Trophoblast cell (in vitro differentiated cells and primary cell): ENCODE measurements around the gene SMIM44.

Experiments used
- DNase-seq, 2 donors: peaks; one replicate each; pipeline ENCODE4 v3.0.0-alpha.2; 2016
- H2AFZ ChIP-seq: 2 replicates; pipeline ENCODE4 v1.6.1; 2013; ENCODE audit warnings: low read length, moderate library complexity, mild to moderate bottlenecking; ENCODE audit not compliant: insufficient read depth, poor library complexity
- H2AK5ac ChIP-seq: 2 replicates; pipeline ENCODE4 v1.6.1; 2013; ENCODE audit warnings: mild to moderate bottlenecking, low read length
- H2BK120ac ChIP-seq: 2 replicates; pipeline ENCODE4 v1.6.1; 2013; ENCODE audit warnings: low read length, mild to moderate bottlenecking, moderate library complexity; ENCODE audit not compliant: insufficient read depth, poor library complexity
- H2BK12ac ChIP-seq: 2 replicates; pipeline ENCODE4 v1.6.1; 2013; ENCODE audit warnings: mild to moderate bottlenecking, low read length, moderate library complexity
- H2BK5ac ChIP-seq: 2 replicates; pipeline ENCODE4 v1.6.1; 2013; ENCODE audit warnings: low read length, low read depth, moderate library complexity, mild to moderate bottlenecking; ENCODE audit not compliant: poor library complexity
- H3K14ac ChIP-seq: 2 replicates; pipeline ENCODE4 v1.6.1; 2013; ENCODE audit warnings: mild to moderate bottlenecking, low read length
- H3K18ac ChIP-seq: 2 replicates; pipeline ENCODE4 v1.6.1; 2013; ENCODE audit warnings: mild to moderate bottlenecking, low read length
- H3K23ac ChIP-seq: 2 replicates; pipeline ENCODE4 v1.6.1; 2013; ENCODE audit warnings: low read length
- H3K27ac ChIP-seq: 2 replicates; pipeline ENCODE4 v1.5.1; 2013; ENCODE audit warnings: low read depth, mild to moderate bottlenecking, inconsistent platforms, low read length, moderate library complexity
- H3K27me3 ChIP-seq: 2 replicates; pipeline ENCODE4 v1.6.1; 2013; ENCODE audit warnings: inconsistent platforms, mild to moderate bottlenecking, low read length, moderate library complexity; ENCODE audit not compliant: insufficient read depth
- H3K36me3 ChIP-seq, 2 experiments: 1 replicate in 1 of 2; 2 replicates in 1 of 2; pipeline ENCODE4 v1.6.1; 2013; ENCODE audit warnings: low read length in 2 of 2, mild to moderate bottlenecking in 2 of 2, moderate library complexity in 1 of 2; ENCODE audit not compliant: insufficient read depth in 2 of 2, control insufficient read depth in 1 of 2
- H3K4ac ChIP-seq: 2 replicates; pipeline ENCODE4 v1.6.1; 2013; ENCODE audit warnings: low read depth, mild to moderate bottlenecking, low read length, moderate library complexity
- H3K4me1 ChIP-seq, 2 experiments: 1 replicate in 1 of 2; 2 replicates in 1 of 2; pipeline ENCODE4 v1.6.1; 2013; ENCODE audit warnings: low read length in 2 of 2, mild to moderate bottlenecking in 2 of 2, moderate library complexity in 1 of 2; ENCODE audit not compliant: insufficient read depth in 2 of 2, control insufficient read depth in 1 of 2
- H3K4me2 ChIP-seq: 2 replicates; pipeline ENCODE4 v1.6.1; 2013; ENCODE audit warnings: inconsistent platforms, mild to moderate bottlenecking, low read length, moderate library complexity
- H3K4me3 ChIP-seq: 2 replicates; pipeline ENCODE4 v1.5.1; 2013; ENCODE audit warnings: mild to moderate bottlenecking, low read depth, low read length, inconsistent platforms
- H3K79me1 ChIP-seq: one replicate; pipeline ENCODE4 v1.6.1; 2013; ENCODE audit warnings: low read length
- H3K79me2 ChIP-seq: 2 replicates; pipeline ENCODE4 v1.6.1; 2013; ENCODE audit warnings: low read length, mild to moderate bottlenecking; ENCODE audit not compliant: control insufficient read depth, insufficient read depth, poor library complexity
- H3K9ac ChIP-seq: 2 replicates; pipeline ENCODE4 v1.6.1; 2013; ENCODE audit warnings: mild to moderate bottlenecking, low read length
- H3K9me3 ChIP-seq: 2 replicates; pipeline ENCODE4 v1.6.1; 2013; ENCODE audit warnings: low read depth, mild to moderate bottlenecking, control low read depth, inconsistent platforms, low read length; ENCODE audit not compliant: insufficient read depth
- H4K12ac ChIP-seq: 2 replicates; pipeline ENCODE4 v1.6.1; 2013; ENCODE audit warnings: low read depth, mild to moderate bottlenecking, low read length, moderate library complexity
- H4K8ac ChIP-seq: 2 replicates; pipeline ENCODE4 v1.6.1; 2013; ENCODE audit warnings: low read depth, mild to moderate bottlenecking, low read length, moderate library complexity
- H4K91ac ChIP-seq: one replicate; pipeline ENCODE4 v1.6.1; 2013; ENCODE audit warnings: low read depth, mild to moderate bottlenecking, low read length, moderate library complexity
- WGBS: extraction: QIAGEN DNeasy Blood & Tissue Kit; methylation state at CpG from one replicate; pipeline ENCODE4 v1.1.7; 2013; ENCODE audit warnings: missing lambda C conversion rate; ENCODE audit not compliant: insufficient read length, insufficient coverage; ENCODE audit errors: extremely low coverage; 5-methylcytosine and 5-hydroxymethylcytosine counted together

Gene SMIM44

DNA sequence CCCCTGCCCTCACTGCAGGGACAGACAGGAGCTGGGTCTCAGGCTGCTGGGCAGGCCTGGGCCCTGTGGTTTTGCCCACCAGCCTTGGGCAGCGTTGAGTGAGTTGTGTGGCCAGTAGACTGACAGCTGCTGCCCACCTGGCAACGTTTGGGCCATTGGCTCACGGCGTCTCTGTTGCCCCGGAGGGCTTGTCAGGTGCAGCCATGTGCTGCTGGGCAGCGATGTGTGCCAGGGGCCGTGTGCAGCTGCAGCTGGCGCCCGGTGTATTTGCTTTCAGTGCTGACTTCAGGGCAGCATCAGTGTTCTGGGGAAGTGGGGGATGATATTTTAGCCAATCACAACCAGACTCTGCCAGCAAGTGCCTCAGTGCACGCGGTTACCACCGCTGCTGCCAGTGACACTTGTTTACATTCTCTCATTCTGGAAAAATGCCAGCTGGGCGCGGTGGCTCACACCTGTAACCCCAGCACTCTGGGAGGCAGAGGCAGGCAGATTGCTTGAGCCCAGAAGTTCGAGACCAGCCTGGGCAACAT is 33.5 kb upstream of the SMIM44 start:
- peak overlapping the region; percentile 37 for H3K4ac ChIP-seq
- H2BK120ac ChIP-seq = no peak overlapping the region
- H2BK12ac ChIP-seq = no peak overlapping the region
- no peak for DNase-seq
- H2AFZ ChIP-seq = peak overlapping the region; percentile 17
- peaks cover 20 to 32% of the 10 kb centered on the region in 2 experiments for H3K4me1 ChIP-seq
- H3K27me3 ChIP-seq = no peaks in the 10 kb centered on the region
- no peak overlapping the region for H4K12ac ChIP-seq
- no peak overlapping the region for H3K4me3 ChIP-seq
- no peak overlapping the region for H2AK5ac ChIP-seq
- peaks cover 4% of the 10 kb centered on the region for H3K79me1 ChIP-seq
- H3K14ac ChIP-seq = no peak overlapping the region
- no peak overlapping the region for H3K23ac ChIP-seq
- no CpG with 5 or more reads among the region's 15 CpGs for WGBS
- no peak overlapping the region for H3K18ac ChIP-seq
- H3K9me3 ChIP-seq = peaks cover 3% of the 10 kb centered on the region
- H4K8ac ChIP-seq = no peak overlapping the region
- no peak overlapping the region for H3K27ac ChIP-seq
- peaks cover 51 to 55% of the 10 kb centered on the region in 2 experiments for H3K36me3 ChIP-seq
- H3K4me2 ChIP-seq = no peak overlapping the region
- no peak overlapping the region for H4K91ac ChIP-seq
- H3K9ac ChIP-seq = no peak overlapping the region
- H2BK5ac ChIP-seq = no peak overlapping the region
- H3K79me2 ChIP-seq = peaks cover 26% of the 10 kb centered on the region

DNA sequence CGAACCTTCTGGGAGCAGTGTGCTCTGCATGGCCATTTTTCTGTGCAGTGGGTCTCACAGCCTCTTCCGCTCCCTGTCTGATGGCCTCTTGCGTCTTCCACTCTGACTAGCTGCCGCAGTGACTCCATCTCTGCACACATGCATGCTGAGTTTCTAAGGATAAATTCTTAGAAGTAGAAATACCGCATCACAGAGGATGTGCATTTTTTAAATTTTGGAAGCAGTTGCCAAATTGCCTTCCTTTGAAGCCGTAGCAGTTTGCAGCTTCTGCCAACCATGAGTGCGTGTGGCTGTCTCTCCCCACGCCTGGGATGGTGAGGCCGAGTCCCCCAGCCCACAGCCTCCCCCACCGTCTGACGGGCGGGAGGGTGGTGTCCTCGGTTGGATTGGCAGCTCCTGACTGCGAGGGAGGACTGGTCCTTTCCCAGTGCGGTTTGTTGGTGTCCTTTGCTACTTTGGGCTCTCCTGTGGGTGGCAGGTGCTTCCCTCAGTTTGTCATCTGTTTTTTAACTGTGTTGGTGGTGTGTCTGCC is 32.7 kb upstream of the SMIM44 start:
- no peak overlapping the region for H4K12ac ChIP-seq
- H3K4ac ChIP-seq = peak overlapping the region; percentile 47
- no peak overlapping the region for H4K8ac ChIP-seq
- peaks cover 16 to 29% of the 10 kb centered on the region in 2 experiments for H3K4me1 ChIP-seq
- no peak overlapping the region for H2BK120ac ChIP-seq
- no peak overlapping the region for H3K14ac ChIP-seq
- no peak overlapping the region for H2AFZ ChIP-seq
- H3K4me3 ChIP-seq = no peak overlapping the region
- no peak overlapping the region for H3K9ac ChIP-seq
- H3K36me3 ChIP-seq = peaks cover 59 to 63% of the 10 kb centered on the region in 2 experiments
- peaks cover 3% of the 10 kb centered on the region for H3K9me3 ChIP-seq
- H3K79me1 ChIP-seq = peaks cover 3% of the 10 kb centered on the region
- DNase-seq = no peak
- H4K91ac ChIP-seq = no peak overlapping the region
- H2BK5ac ChIP-seq = no peak overlapping the region
- no peak overlapping the region for H2BK12ac ChIP-seq
- no peak overlapping the region for H3K4me2 ChIP-seq
- H3K27me3 ChIP-seq = no peaks in the 10 kb centered on the region
- WGBS = no CpG with 5 or more reads among the region's 15 CpGs
- H3K23ac ChIP-seq = no peak overlapping the region
- H3K18ac ChIP-seq = no peak overlapping the region
- H3K79me2 ChIP-seq = peaks cover 32% of the 10 kb centered on the region
- H3K27ac ChIP-seq = no peak overlapping the region
- H2AK5ac ChIP-seq = no peak overlapping the region

DNA sequence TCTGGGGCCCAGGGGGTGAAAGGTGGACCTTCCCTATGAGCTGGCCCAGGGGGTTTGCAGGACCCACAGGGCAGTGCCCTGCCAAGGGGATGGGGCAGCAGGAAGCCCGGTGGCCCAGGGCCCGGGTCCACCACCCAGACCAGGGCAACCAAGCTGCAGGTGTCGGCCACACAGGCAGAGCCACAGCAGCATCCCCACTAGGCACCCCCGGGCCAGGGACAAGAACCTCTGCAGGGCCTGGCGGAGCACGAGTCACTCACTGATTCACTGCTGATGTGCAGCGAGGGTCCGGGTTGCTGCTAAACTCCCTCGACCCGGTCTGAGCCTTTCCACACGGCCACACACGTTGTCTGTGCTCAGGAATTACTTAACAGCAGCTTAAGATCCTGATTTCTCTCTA is 31.7 kb upstream of the SMIM44 start:
- Histone ChIP-seq H3K4me1 (peaks cover 11 to 27% of the 10 kb centered on the region in 2 experiments), H3K9ac (no peak overlapping the region), H3K79me2 (peaks cover 39% of the 10 kb centered on the region), H2BK12ac (no peak overlapping the region), H4K12ac (no peak overlapping the region), H3K27ac (no peak overlapping the region), H2BK120ac (no peak overlapping the region), H3K36me3 (peaks cover 68 to 70% of the 10 kb centered on the region in 2 experiments), H3K4ac (peak overlapping the region; percentile 53), H2AFZ (no peak overlapping the region), H3K4me2 (no peak overlapping the region), H2AK5ac (no peak overlapping the region), H3K79me1 (no peaks in the 10 kb centered on the region), H3K23ac (no peak overlapping the region), H4K8ac (no peak overlapping the region), H3K14ac (no peak overlapping the region), H3K18ac (no peak overlapping the region), H2BK5ac (no peak overlapping the region), H3K27me3 (no peaks in the 10 kb centered on the region), H3K9me3 (peaks cover 3% of the 10 kb centered on the region), H4K91ac (no peak overlapping the region), H3K4me3 (no peak overlapping the region)
- DNase-seq = no peak
- WGBS = no CpG with 5 or more reads among the region's 12 CpGs

DNA sequence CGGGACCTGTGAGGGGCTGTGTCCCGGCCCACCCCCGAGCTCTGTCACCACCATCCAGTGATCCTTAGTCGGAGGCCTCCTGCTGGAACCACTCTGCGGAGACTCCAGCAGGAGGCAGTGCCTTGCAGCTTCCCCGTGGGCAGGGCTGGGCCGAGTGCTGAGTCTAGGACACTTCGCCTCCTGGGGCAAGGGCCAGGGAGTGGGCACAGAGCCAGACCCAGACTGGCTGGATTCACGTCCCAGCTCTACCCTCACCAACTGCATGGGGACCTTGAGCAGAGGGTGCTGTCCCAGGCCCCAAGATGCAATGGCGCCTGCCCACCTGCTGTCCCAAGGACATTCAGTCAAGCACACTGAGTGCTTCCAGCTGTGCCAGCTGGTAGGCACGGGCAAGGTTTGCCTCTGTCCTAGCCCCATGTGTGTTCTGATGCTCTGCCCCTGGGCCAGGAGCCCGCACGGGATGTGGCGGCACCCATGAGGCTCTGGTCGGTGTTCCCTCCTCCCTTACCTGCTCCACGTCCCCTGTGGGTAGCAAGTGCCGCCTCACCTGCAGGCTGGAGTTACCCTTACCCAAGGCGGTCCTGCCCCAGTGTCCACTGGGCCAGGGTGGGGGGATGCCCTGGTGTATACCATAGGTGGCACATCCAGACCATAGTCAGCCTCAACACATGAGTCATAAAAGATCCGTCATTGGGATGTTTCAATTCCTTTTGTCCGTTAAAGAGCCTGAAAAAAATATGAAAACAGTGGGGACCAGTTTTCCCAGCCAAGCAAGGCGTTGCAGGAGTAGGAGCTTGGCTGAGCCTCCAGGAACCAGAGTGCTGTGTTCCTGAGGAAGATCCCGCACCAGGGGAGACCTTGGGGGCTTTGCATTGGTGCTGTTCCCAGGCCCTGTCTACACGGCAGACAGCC is 30.2 kb upstream of the SMIM44 start:
- Histone ChIP-seq H4K8ac (no peak overlapping the region), H2AFZ (no peak overlapping the region), H3K79me1 (peaks cover 9% of the 10 kb centered on the region), H4K12ac (no peak overlapping the region), H3K27ac (no peak overlapping the region), H3K9ac (peak overlapping the region; percentile 29), H3K14ac (no peak overlapping the region), H3K27me3 (no peaks in the 10 kb centered on the region), H4K91ac (no peak overlapping the region), H3K23ac (no peak overlapping the region), H3K18ac (no peak overlapping the region), H3K4me3 (peak overlapping the region; percentile 14), H3K36me3 (peaks cover 64% of the 10 kb centered on the region in 2 experiments), H2BK120ac (no peak overlapping the region), H3K4ac (peak overlapping the region; percentile 82), H3K4me1 (peaks cover 19 to 28% of the 10 kb centered on the region in 2 experiments), H2BK12ac (no peak overlapping the region), H2AK5ac (no peak overlapping the region), H3K4me2 (no peak overlapping the region), H3K9me3 (peaks cover 3% of the 10 kb centered on the region), H3K79me2 (peaks cover 45% of the 10 kb centered on the region), H2BK5ac (no peak overlapping the region)
- DNase-seq = no peak
- WGBS = no CpG with 5 or more reads among the region's 23 CpGs
